Activated CD4-positive, alpha-beta T cell treated with anti-CD3 and anti-CD28 coated beads, Interleukin-2, amount 50 U/mL, for 4 hours (primary cell): ENCODE data around the gene TRABD2B.

ENCODE experiments used
- DNase-seq, 2 experiments: peaks; one replicate each; pipeline ENCODE4 v3.0.0-alpha.2; 2020

The TRABD2B gene

DNA sequence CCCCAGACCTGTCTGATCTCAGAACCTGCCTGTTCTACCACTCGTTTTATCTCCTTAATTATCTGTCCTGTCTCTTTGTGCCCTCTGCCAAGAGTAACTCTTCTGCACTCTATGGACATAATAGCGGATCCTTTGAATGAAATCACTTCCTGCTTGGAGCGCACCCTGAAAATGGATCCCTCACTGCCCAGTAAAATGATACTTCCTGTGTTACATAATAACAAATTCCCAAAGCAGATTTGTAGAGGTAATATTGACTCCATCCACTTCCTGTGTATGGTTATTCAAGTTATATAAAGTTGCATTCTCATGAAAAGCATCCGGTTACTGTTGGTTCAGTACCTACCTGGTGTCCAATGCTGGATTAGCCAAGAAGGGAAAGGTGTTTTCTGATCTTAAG lies 246.0 kb downstream of the TRABD2B start:
- no peak for DNase-seq

DNA sequence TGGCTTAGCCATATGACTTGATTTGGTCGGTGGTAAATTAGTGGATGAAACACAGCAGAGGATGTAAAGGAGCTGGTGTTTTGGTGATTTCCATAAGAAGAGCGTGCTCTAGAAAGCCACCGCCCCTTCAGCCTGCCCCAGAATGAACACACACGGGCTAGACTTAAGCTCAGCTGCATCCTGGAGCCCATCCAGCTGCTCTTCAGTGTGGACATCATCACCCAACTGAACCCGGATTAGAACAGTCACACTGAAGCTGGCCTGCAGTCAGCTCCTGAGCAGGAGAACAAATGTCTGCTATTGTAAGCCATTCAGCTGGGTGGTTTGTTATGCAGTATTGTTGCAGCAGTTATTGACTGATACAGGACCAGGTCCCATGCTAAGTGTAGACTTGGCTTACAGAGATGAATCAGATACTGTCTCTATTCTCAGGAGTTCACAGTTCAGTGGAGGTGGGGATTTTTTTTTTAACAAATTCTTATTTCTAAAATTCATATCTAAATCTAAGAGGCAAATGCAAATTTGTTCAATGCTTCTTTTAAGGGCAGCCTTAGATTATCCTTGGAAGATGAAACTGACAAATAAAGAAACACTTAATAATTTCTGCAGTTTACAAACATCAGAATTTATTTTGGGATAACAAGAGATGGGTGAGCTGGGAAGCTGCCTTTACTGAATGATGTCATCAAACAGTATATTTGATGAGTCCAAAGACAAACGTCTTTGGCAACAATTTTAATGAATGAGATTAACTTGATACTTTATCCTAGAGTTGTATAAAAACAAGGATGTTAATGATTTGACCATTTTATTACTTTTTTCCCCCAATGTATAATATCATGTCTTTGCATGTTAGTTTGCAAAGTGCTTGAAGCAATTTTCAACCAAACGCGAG lies 251.2 kb downstream of the TRABD2B start:
- no peak for DNase-seq

DNA sequence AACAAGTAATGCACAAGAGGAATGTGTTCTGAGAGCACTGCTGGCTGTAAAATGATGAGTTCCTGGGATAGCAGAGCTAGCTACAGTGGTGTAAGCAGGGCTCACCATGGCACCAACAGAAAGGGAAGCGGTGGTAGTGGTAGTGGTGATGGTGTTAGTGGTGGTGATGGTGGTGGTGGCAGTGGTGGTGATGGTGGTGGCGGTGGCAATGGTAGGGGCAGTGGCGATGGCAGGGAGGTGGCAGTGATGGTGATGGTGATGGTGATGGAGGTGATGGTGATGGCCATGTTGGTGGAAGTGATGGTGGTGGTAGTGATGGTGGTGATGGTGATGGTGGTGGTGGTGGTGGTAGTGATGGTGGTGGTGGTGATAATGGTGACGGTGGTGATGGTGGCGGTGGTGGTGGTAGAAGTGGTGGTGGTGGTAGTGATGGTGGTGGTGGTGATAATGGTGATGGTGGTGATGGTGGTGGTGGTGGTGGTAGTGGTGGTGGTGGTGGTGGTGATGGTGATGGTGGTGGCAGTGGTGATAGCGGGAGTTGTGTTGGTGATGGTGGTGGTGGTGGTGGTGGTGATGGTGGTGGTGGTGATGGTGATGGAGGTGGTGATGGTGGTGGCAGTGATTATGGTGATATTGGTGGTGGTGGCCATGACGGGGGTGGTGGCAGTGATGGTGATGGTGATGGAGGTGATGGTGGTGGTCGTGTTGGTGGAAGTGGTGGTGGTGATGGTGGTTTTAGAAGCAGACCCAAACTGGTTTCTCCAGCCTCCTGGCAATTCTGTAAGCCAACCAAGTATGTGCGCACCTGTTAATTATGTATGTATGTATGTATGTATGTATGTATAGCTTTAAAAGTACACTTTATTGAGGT lies 254.1 kb downstream of the TRABD2B start:
- DNase-seq = no peak

- DNase-seq = no peak
These were observed 258.5 kb downstream of the TRABD2B start for GRCh38 chr1:47738560-47739182.

GRCh38 chr1:47732489-47732888 lies 264.7 kb downstream of the TRABD2B start:
- no peak for DNase-seq

DNA sequence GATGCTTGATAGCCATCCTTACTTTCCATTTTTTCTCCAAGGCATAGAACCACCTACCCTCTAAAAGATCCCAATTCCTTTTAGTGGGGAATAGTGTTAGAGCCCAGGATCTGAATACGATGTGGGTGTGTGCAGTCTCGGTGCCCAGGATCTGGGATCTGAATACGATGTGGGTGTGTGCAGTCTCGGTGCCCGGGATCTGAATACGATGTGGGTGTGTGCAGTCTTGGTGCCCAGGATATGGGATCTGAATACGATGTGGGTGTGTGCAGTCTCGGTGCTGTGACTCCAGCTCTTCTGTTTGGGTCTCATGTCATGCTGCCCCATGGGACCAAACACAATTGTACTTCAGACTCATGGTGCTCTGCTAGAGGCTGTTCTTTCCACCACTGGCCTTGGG lies 265.5 kb downstream of the TRABD2B start:
- DNase-seq = no peak

- DNase-seq = no peak
These were observed 267.5 kb downstream of the TRABD2B start for GRCh38 chr1:47729685-47730084.

DNA sequence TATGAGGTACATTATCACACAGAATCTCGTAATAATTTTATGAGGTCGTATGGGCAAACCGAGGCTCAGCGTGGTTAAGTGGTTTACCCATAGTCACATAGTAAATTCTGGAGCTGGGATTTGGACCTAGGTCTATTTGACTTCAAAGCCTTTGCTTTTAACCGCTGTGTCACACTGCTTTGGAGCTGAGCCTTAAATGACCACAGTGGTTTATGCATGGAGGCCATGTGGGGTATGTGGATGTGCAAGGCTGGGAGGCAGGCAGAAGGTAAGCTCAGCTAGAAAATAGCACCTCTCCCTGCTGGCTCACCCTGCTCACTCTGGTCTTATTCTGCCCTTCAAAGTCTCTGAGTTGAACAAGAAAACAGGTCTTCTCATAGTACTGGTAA lies 269.5 kb downstream of the TRABD2B start:
- DNase-seq = no peak

- no peak for DNase-seq
These were observed 270.0 kb downstream of the TRABD2B start for GRCh38 chr1:47727051-47727696.

DNA sequence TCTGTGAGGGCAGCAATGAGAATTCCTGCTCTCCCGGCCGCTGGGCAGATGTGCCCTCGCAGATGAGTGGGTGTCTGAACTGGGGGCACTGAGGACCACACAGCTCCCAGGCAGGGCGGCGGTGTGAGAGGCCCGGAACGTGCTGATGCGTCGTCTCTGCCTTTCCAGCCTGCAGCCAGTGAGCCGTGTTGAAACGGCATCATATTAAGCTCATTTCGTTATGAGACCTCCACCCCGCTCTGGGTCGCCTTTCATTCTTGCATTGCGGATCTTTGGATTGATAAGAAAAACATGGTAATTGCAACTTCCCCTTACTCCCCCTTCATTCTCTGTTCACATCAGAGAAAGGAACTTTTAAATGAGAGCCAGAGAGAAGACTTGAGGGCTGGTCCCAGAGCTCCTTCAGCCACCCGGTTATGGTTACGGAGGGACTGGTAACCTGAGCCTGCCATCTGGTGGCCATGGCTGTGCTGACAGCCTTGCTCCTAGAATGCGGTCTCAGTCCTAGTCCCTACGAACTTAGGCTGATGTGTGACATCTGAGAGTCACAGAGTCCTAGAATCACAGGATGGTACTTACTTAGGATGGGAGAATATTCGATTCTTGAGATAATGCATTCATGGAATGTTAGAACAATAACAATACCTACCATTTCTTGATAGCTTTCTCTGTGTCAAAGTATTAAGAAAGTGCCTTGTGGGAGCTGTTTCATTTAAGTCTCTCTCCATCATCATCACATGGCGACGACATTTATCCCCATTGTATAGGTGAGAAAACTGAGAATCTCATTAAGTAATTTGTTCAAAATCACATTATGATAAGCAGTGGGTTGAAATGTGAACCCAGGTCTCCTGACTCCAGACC lies 271.0 kb downstream of the TRABD2B start:
- DNase-seq = peak; percentile 46 to 49

GRCh38 chr1:47725511-47725991 lies 271.6 kb downstream of the TRABD2B start:
- no peak for DNase-seq

DNA sequence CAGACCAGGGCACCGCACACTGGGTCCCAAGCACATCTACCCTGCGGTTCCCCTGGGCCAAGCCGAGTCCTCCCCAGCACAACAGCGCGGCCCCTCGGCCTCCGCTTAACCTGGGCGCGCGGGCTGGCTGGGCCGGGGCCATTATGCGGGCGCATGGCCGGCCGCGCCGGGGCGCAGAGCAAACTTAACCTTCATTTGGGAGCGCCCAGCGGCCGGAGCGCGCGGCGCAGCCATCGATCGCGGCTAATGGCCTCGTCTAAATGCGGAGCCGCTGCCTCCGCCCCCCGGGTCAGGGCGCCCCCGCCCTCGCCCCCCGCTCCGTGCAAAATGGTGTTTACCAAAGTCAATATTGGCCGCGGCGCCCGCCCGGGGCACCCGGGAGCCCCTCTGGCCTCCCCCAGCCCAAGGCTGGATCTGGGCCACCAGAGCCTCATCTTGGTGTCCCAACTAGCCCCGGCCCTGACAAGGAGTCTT lies 272.1 kb downstream of the TRABD2B start:
- no peak for DNase-seq

DNA sequence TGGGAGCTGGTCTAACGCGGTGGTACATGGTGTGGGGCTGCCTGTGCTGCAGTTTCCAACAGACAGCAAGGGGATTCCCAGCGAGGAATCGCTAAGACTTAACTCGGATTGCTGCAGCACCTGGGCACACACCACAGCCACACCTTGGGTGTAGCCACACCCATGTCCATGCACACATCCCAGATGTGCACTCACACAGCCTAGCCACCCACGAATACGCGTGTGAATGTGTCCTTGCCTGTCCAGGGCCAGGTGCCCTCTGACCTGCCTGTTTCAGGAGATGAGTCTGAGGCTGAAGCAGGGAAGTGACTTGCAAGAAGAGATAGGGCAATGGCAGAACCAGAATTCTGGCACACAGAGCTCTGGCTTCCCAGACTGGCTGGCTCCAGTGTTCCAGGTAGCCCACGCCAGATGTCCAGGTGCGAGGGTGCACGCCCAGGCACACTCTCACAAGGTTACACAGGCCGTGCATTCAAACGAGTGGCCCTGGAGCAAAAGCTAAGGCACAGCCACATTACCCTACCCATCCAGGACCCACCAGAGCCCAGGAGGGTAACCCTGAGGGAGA lies 272.7 kb downstream of the TRABD2B start:
- no peak for DNase-seq

- no peak for DNase-seq
These were observed 274.1 kb downstream of the TRABD2B start for GRCh38 chr1:47722909-47723580.

DNA sequence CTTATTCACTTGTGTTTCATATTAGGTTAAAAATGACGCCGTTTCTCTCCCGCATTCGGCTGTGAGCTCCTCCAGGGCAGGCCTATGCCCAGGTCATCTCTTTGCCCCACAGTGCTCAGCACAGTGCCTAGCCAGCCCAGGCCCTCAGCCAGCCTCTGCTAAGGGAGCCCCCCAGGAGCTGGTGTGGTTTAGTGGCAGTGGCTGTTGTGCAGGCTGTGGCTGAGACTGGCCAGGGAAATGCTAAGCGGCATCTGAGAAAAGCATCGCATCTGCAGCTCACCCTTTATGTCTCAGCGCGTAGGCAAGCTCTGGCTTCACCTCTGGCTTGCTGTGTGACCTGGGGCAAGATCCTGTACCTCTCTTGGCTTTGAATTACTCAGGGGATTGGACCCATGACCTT lies 275.1 kb downstream of the TRABD2B start:
- no peak for DNase-seq

GRCh38 chr1:47720111-47720510 lies 277.1 kb downstream of the TRABD2B start:
- no peak for DNase-seq

GRCh38 chr1:47717341-47717740 lies 279.8 kb downstream of the TRABD2B start:
- no peak for DNase-seq

GRCh38 chr1:47713975-47714767 lies 283.0 kb downstream of the TRABD2B start:
- no peak for DNase-seq

GRCh38 chr1:47713333-47713953 lies 283.7 kb downstream of the TRABD2B start:
- DNase-seq = no peak
